GM12878 (cell line): Measurements from ENCODE around the gene TBXA2R. TPM values are rescaled to one million over a fixed set of nuclear protein-coding genes. Genes with fewer than 3 reads are reported as not detected.

Experiments used
- ATAC-seq: fragments of 200-7000 bp; cut with Tn5 transposase; 3 replicates; pipeline ENCODE4 v1.9.1; 2020; ENCODE audit warnings: mild to moderate bottlenecking, moderate library complexity
- BruUV-seq: library from RNA; stranded (reverse); fragments of 400-500 nt; replicated peaks from 2 replicates; lab custom pipeline; 2021; lab: Mats Ljungman, UMichigan
- CTCF ChIA-PET: fragments of 300-600 bp; sonication (Branson Sonifier 250); formaldehyde crosslinking; extraction: SDS; loops from one replicate; lab custom pipeline; 2021; ENCODE audit warnings: inconsistent platforms; lab: Yijun Ruan, JAX
- POLR2A ChIA-PET: fragments of 350-600 bp; formaldehyde crosslinking; extraction: SDS; loops from one replicate; lab custom pipeline; 2021; ENCODE audit warnings: inconsistent platforms; lab: Charles Lee
- RAD21 ChIA-PET: fragments of 300-600 bp; sonication (Branson Sonifier 250); formaldehyde crosslinking; loops from one replicate; lab custom pipeline; 2023; ENCODE audit warnings: antibody characterized with exemption; ENCODE audit not compliant: unreplicated experiment; lab: Charles Lee
- SMC1A ChIA-PET: fragments of 300-600 bp; sonication (Branson Sonifier 250); formaldehyde crosslinking; loops from one replicate; lab custom pipeline; 2023; ENCODE audit not compliant: unreplicated experiment, uncharacterized antibody; lab: Charles Lee
- DNase-seq: peaks from one replicate; pipeline ENCODE4 v3.0.0-alpha.2; 2011; ENCODE audit warnings: low read depth, low spot score
- FAIRE-seq: peaks from 3 replicates; lab custom pipeline; 2011; peaks lifted over from hg19 to GRCh38; lab: Jason Lieb, UNC
- H2AFZ ChIP-seq: 2 replicates; pipeline ENCODE4 v1.6.0; 2011; ENCODE audit warnings: low read depth, low read length, control low read depth; ENCODE audit not compliant: control insufficient read depth
- H3K27ac ChIP-seq: 2 replicates; pipeline ENCODE4 v1.5.1; 2011; ENCODE audit warnings: control low read depth; ENCODE audit not compliant: control insufficient read depth, insufficient read depth
- H3K27me3 ChIP-seq, 2 experiments: replicated peaks in 1 of 2; 2 replicates each; pipeline versions ENCODE4 v1.6.0 to v1.6.1; 2011; ENCODE audit warnings: low read length in 1 of 2; ENCODE audit not compliant: control insufficient read depth in 2 of 2, insufficient read depth in 2 of 2
- H3K36me3 ChIP-seq, 2 experiments: 2 replicates each; pipeline ENCODE4 v1.5.1; 2011; ENCODE audit warnings: low read length in 1 of 2; ENCODE audit not compliant: control insufficient read depth in 2 of 2, insufficient read depth in 2 of 2
- H3K4me1 ChIP-seq: 2 replicates; pipeline ENCODE4 v1.6.1; 2011; ENCODE audit warnings: mild to moderate bottlenecking, low read length, moderate library complexity, mixed read lengths; ENCODE audit not compliant: control insufficient read depth, insufficient read depth
- H3K4me2 ChIP-seq: 2 replicates; pipeline ENCODE4 v1.6.0; 2011; ENCODE audit warnings: control low read depth; ENCODE audit not compliant: control insufficient read depth, insufficient read depth
- H3K4me3 ChIP-seq: fragments of 200-600 bp; sonication (generic); 2 replicates; pipeline ENCODE4 v1.5.1; 2016
- H3K79me2 ChIP-seq: 2 replicates; pipeline ENCODE4 v1.6.0; 2011; ENCODE audit warnings: low read length; ENCODE audit not compliant: control insufficient read depth, insufficient read depth
- H3K9ac ChIP-seq: 2 replicates; pipeline ENCODE4 v1.8.0; 2011; ENCODE audit warnings: low read length, control low read depth, mixed read lengths; ENCODE audit not compliant: control insufficient read depth, insufficient read depth
- H3K9me3 ChIP-seq: replicated peaks from 3 replicates; pipeline ENCODE4 v1.5.1; 2011; ENCODE audit warnings: mild to moderate bottlenecking, low read length; ENCODE audit not compliant: control insufficient read depth, insufficient read depth
- H4K20me1 ChIP-seq: 2 replicates; pipeline ENCODE4 v1.6.0; 2011; ENCODE audit not compliant: control insufficient read depth, insufficient read depth
- ATF7 ChIP-seq: fragments of 450-650 bp; IDR thresholded peaks from 2 replicates; pipeline ENCODE4 v1.6.1; 2016; ENCODE audit warnings: low read depth, mild to moderate bottlenecking
- BRCA1 ChIP-seq: IDR thresholded peaks from 2 replicates; pipeline ENCODE4 v1.6.1; 2011; ENCODE audit warnings: low read depth, low read length, improper control_type of control experiment
- CBX3 ChIP-seq: fragments of 200-600 bp; sonication (generic); IDR thresholded peaks from 2 replicates; pipeline ENCODE4 v1.6.1; 2016; ENCODE audit warnings: low read depth, borderline replicate concordance
- CHD4 ChIP-seq: fragments of 200-600 bp; sonication (generic); IDR thresholded peaks from 2 replicates; pipeline ENCODE4 v1.6.1; 2016; ENCODE audit warnings: mild to moderate bottlenecking
- DPF2 ChIP-seq: fragments of 450-650 bp; IDR thresholded peaks from 2 replicates; pipeline ENCODE4 v1.6.1; 2017; ENCODE audit warnings: mild to moderate bottlenecking
- EED ChIP-seq: sonication (generic); IDR thresholded peaks from 2 replicates; pipeline ENCODE4 v1.6.1; 2016; ENCODE audit warnings: antibody characterized with exemption, low read depth
- ESRRA ChIP-seq: IDR thresholded peaks from 2 replicates; pipeline ENCODE4 v1.6.1; 2012; ENCODE audit warnings: mild to moderate bottlenecking, low read length, improper control_type of control experiment
- HCFC1 ChIP-seq: fragments of 150-350 bp; IDR thresholded peaks from 2 replicates; pipeline ENCODE4 v1.6.1; 2014; ENCODE audit warnings: low read length
- IKZF2 ChIP-seq, 2 experiments: fragments of 450-650 bp; IDR thresholded peaks; 2 replicates each; pipeline ENCODE4 v1.6.1; 2017; ENCODE audit warnings: mild to moderate bottlenecking in 2 of 2, moderate library complexity in 2 of 2
- RB1 ChIP-seq: fragments of 450-650 bp; formaldehyde crosslinking; IDR thresholded peaks from 2 replicates; pipeline ENCODE4 v1.6.1; 2017; ENCODE audit warnings: mild to moderate bottlenecking, borderline replicate concordance
- RCOR1 ChIP-seq: conservative IDR thresholded peaks from 2 replicates; pipeline ENCODE4 v1.6.1; 2012; ENCODE audit warnings: low read depth, low read length, improper control_type of control experiment
- SREBF1 ChIP-seq: IDR thresholded peaks from 2 replicates; pipeline ENCODE4 v1.6.1; 2012; ENCODE audit warnings: mild to moderate bottlenecking, low read length
- YBX1 ChIP-seq: fragments of 450-650 bp; IDR thresholded peaks from 2 replicates; pipeline ENCODE4 v1.6.1; 2016; ENCODE audit warnings: antibody characterized with exemption
- ZNF207 ChIP-seq: fragments of 450-650 bp; IDR thresholded peaks from 2 replicates; pipeline ENCODE4 v1.6.1; 2014; ENCODE audit warnings: antibody characterized with exemption, mild to moderate bottlenecking, borderline replicate concordance
- ZSCAN29 ChIP-seq: fragments of 450-650 bp; IDR thresholded peaks from 2 replicates; pipeline ENCODE4 v1.6.1; 2017; ENCODE audit warnings: mild to moderate bottlenecking, moderate library complexity
- WGBS: methylation state at CpG from one replicate; pipeline ENCODE4 v1.1.6; 2016; ENCODE audit warnings: low lambda C conversion rate; ENCODE audit not compliant: insufficient replicate concordance, insufficient coverage; ENCODE audit errors: missing lambda C conversion rate; 5-methylcytosine and 5-hydroxymethylcytosine counted together
- in situ Hi-C: fragments of 300-500 bp; cut with MboI; formaldehyde crosslinking; loops from 9 replicates; pipeline ENCODE4 v1.14.3; 2018; ENCODE audit warnings: mixed read lengths
- intact Hi-C: fragments of 100-400 bp; cut with micrococcal nuclease; formaldehyde crosslinking; loops from one replicate; pipeline ENCODE4 v1.14.2; 2022; ENCODE audit not compliant: unreplicated experiment
- polyA plus RNA-seq, 11 experiments: library from polyadenylated mRNA; depleted of rRNA in 4 of 11; unstranded in 6 of 11; stranded (reverse) in 5 of 11; fragments of >200 nt; fragmentation: Nextera tagmentation in 4 of 11; fragmentation: Illumina TruSeq in 1 of 11; extraction: Ambion mirVana in 4 of 11; extraction: Trizol in 1 of 11; gene quantifications; 1 replicate in 1 of 11; 2 replicates in 10 of 11; pipeline versions ENCODE4 v1.2.1 to v1.2.3, GENCODE V29; 2011 to 2016; ENCODE audit warnings: inconsistent platforms in 2 of 11, missing spikeins in 2 of 11, low read depth in 1 of 11
- total RNA-seq, 4 experiments: library from RNA; depleted of rRNA in 3 of 4; stranded (reverse); fragments of >200 nt in 3 of 4; fragmentation: Illumina TruSeq in 1 of 4; extraction: Trizol in 1 of 4; gene quantifications; 2 replicates each; pipeline versions ENCODE4 v1.2.1 to v1.2.3, GENCODE V29; 2013 to 2021
- TF ChIP-seq, protein P1 (sequence below): fragments of 450-650 bp; IDR thresholded peaks from 2 replicates; pipeline ENCODE4 v1.6.1; 2017; ENCODE audit warnings: borderline replicate concordance
- TF ChIP-seq, protein P2 (sequence below): fragments of 450-650 bp; IDR thresholded peaks from 2 replicates; pipeline ENCODE4 v1.6.1; 2014; ENCODE audit warnings: mild to moderate bottlenecking

TBXA2R gene
- total and polyA plus RNA-seq, 10 of the 15 experiments (the other 5 are each of a cell fraction or from before 2014, with no cell fraction given) = 0.03 TPM; not detected in 8

GRCh38 chr19:3546119-3546518, 60.6 kb downstream of the TBXA2R start:
- DNase-seq = no peak
- Histone ChIP-seq H4K20me1 (no peaks in the 10 kb centered on the region), H3K4me2 (no peak overlapping the region), H3K27me3 (no peaks in the 10 kb centered on the region), H3K27ac (no peak overlapping the region)
- no TSS peak for BruUV-seq
- TF ChIP-seq, protein P1, sequence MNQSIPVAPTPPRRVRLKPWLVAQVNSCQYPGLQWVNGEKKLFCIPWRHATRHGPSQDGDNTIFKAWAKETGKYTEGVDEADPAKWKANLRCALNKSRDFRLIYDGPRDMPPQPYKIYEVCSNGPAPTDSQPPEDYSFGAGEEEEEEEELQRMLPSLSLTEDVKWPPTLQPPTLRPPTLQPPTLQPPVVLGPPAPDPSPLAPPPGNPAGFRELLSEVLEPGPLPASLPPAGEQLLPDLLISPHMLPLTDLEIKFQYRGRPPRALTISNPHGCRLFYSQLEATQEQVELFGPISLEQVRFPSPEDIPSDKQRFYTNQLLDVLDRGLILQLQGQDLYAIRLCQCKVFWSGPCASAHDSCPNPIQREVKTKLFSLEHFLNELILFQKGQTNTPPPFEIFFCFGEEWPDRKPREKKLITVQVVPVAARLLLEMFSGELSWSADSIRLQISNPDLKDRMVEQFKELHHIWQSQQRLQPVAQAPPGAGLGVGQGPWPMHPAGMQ = no peak
- TF ChIP-seq RB1 = no peak
- no peak for TF ChIP-seq ESRRA
- TF ChIP-seq CHD4 = no peak
- TF ChIP-seq ZNF207 = no peak
- TF ChIP-seq RCOR1 = no peak
- TF ChIP-seq BRCA1 = no peak
- TF ChIP-seq SREBF1 = no peak
- TF ChIP-seq EED = no peak
- no peak for TF ChIP-seq YBX1
- TF ChIP-seq, protein P2, sequence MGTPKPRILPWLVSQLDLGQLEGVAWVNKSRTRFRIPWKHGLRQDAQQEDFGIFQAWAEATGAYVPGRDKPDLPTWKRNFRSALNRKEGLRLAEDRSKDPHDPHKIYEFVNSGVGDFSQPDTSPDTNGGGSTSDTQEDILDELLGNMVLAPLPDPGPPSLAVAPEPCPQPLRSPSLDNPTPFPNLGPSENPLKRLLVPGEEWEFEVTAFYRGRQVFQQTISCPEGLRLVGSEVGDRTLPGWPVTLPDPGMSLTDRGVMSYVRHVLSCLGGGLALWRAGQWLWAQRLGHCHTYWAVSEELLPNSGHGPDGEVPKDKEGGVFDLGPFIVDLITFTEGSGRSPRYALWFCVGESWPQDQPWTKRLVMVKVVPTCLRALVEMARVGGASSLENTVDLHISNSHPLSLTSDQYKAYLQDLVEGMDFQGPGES = no peak
- TF ChIP-seq CBX3 = no peak
- no peak for TF ChIP-seq HCFC1
- TF ChIP-seq DPF2 = no peak
- TF ChIP-seq ATF7 = no peak
- no peak for TF ChIP-seq IKZF2 (IDR thresholded peaks at IDR 0.05)
- TF ChIP-seq ZSCAN29 = no peak
- TF ChIP-seq, all 136 proteins: peak for 0
- Histone ChIP-seq H3K79me2 (no peaks in the 10 kb centered on the region), H3K9me3 (no peaks in the 10 kb centered on the region), H3K9ac (no peak overlapping the region), H2AFZ (no peak overlapping the region), H3K36me3 (peaks cover 2 to 9% of the 10 kb centered on the region in 2 experiments; a peak in 3 of 4 replicates), H3K4me3 (no peak overlapping the region), H3K4me1 (no peaks in the 10 kb centered on the region)
- 89% methylated on average over 23 of the region's 23 CpGs for WGBS
- intact Hi-C loops = loop anchor here (5.0 kb wide), 1 partner anchor 161 kb away; the partner anchor contains the start of gene TJP3
- in situ Hi-C loops = no loop called here
- FAIRE-seq = no peak
- CTCF ChIA-PET = interaction anchor here (0.6 to 2.7 kb wide), 7 partner anchors 9 to 241 kb away, joined by 3 to 20 read pairs (median 6); partner anchors contain the start of gene MFSD12
- SMC1A ChIA-PET = interaction anchor here (1.0 kb wide), 1 partner anchor 45 kb away, joined by 3 read pairs; no protein-coding TSS in a partner anchor
- POLR2A ChIA-PET = no interaction called here
- ATAC-seq = no peak
- RAD21 ChIA-PET = interaction anchor here (1.1 kb wide), 1 partner anchor 58 kb away, joined by 3 read pairs; no protein-coding TSS in a partner anchor
